Activated effector memory CD4-positive, alpha-beta T cell treated with anti-CD3 and anti-CD28 coated beads, Interleukin-2, amount 50 U/mL, for 16 hours (primary cell): ENCODE measurements around the gene SLC35G3.
A peak's percentile ranks its signal among the peaks of the same experiment; 100 is the strongest.
"Not testable (repeated sequence)": the region's sequence is repeated elsewhere in the genome, so short reads cannot be mapped to it uniquely, and the experiment has no call there.

Experiments used
- DNase-seq: peaks from one replicate; pipeline ENCODE4 v3.0.0-alpha.2; 2020

The SLC35G3 gene

GRCh38 chr17:35162755-35163154 is 31.4 kb downstream of the SLC35G3 start:
- DNase-seq: no peak

DNA sequence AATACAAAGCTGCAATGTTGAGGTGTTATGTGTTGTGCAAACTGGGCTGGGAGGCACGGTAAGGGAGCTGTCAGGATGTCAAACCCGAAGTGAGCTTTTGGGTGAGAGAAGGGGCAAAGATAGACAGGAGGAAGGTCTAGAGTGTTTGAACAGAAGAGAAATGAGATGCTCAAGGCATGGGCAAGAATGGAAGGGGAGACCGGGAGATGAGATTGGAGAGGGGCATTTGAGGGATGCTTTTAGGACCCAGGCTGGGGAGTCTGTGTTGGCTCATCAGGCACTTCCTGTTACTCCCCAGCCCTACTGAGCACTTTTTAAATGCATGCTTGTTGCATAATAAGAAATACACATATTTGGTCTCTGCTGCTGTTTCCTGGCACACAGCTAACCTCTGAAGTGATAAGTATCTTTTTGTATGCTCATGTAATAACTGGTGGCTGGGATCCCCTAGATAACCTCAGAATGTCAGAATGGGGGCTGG is 32.9 kb downstream of the SLC35G3 start:
- DNase-seq: peak; percentile 61

DNA sequence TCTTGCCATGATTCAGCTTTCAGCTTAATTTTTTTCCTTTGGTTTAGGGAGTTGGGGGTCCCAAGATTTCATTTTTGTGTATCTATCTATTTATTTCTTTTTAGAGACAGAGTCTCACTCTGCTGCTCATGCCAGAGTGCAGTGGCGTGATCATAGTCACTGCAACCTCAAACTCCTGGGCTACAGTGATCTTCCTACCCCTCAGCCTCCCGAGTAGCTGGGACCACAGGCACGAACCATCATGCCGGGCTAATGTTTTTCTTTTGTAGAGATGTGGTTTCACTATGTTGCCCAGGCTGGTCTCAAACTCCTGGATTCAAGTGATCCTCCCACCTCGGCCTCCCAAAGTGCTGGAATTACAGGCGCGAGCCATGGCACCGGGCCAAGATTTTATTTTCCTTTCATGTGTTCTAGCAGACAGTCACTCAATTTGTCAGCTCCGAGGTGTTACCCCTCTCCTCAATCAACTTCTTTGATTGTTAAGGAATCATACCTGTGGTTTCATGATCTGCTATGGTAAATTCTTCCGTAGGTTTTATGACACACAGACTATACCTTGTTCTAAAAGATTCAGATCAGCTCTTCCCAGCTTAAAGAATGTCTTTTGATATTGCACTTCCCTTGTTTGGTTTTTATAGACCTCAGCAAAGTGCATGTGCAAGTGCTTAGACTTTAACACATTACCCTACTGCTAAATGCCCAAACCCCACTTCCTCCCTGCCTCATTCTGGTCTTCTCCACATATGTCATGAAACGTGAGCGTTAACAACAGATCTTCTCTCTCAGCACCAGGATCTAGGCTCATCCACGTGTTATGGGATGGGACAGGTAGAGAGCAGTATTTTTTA is 33.6 kb downstream of the SLC35G3 start:
- peak; percentile 68 for DNase-seq

GRCh38 chr17:35159940-35160339 is 34.3 kb downstream of the SLC35G3 start:
- peak; percentile 14 for DNase-seq

- DNase-seq: no peak
Measured at GRCh38 chr17:35155246-35155645, 38.9 kb downstream of the SLC35G3 start.

GRCh38 chr17:35154196-35155165 is 39.7 kb downstream of the SLC35G3 start:
- DNase-seq: no peak

- DNase-seq: no peak
Measured at GRCh38 chr17:35152421-35153140, 41.6 kb downstream of the SLC35G3 start.

GRCh38 chr17:35151080-35151479 is 43.1 kb downstream of the SLC35G3 start:
- not testable (repeated sequence) for DNase-seq

- no peak for DNase-seq
Measured at GRCh38 chr17:35149941-35150340, 44.3 kb downstream of the SLC35G3 start.

- DNase-seq: no peak
Measured at GRCh38 chr17:35148144-35148543, 46.0 kb downstream of the SLC35G3 start.

DNA sequence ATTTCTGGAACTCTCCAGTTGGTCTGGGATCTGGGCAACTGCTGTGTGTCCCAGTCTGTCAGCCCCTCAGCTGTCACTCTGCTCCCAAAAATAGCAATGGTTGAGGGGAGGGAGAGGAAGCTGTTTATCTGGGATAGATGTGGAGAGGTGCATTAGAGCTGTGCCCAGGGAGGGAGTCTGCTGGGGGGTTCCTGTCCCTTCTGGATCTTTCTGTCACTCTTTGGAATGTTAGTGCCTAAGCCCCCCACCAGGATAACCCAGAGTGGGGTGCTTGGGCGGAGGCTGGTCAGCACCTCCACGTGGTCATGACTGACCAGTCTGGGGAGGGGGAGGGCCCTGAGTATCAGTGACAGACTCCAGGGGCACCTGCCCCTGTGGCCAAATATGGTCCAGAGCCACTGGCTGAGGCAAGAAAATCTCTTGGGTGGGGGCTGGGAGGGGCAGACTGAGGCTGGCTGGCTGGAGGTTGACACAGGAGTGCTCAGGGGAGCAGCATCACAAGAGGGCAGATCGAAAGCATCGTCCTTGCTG is 46.8 kb downstream of the SLC35G3 start, which contains the start of gene UNC45B:
TSS of gene UNC45B (plus strand) at position 443 of the 531 bp plus-strand sequence. CDS start 447 bp downstream, outside the sequence.
- no peak for DNase-seq

- DNase-seq: no peak
Measured at GRCh38 chr17:35146214-35146833, 47.9 kb downstream of the SLC35G3 start.

DNA sequence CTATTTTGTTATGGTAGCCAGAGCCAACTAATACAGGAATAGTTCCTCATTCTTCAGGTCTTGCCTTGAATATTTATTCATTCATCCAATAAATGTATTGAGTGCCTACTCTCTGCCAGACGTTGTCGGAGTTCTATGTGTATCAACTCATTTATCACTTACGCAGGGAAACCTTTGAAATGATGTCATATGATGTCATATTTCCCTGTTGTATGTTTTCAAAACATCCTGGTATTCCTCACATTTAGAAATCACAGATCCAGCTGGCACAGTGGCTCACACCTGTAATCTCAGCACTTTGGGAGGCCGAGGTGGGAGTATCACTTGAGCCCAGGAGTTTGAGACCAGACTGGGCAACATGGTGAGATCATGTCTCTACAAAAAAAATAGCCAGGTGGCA is 49.4 kb downstream of the SLC35G3 start:
- no peak for DNase-seq
